CD4-positive, alpha-beta T cell treated with Interferon gamma for 1 hour (primary cell): ENCODE data around the gene PPP1R12C.
"Not testable (repeated sequence)": the region's sequence is repeated elsewhere in the genome, so short reads cannot be mapped to it uniquely, and the experiment has no call there.

Source experiments
- DNase-seq: peaks from one replicate; pipeline ENCODE4 v3.0.0-alpha.2; 2020

PPP1R12C gene

GRCh38 chr19:55109527-55110291 lies 7.7 kb downstream of the PPP1R12C start:
- no peak for DNase-seq

DNA sequence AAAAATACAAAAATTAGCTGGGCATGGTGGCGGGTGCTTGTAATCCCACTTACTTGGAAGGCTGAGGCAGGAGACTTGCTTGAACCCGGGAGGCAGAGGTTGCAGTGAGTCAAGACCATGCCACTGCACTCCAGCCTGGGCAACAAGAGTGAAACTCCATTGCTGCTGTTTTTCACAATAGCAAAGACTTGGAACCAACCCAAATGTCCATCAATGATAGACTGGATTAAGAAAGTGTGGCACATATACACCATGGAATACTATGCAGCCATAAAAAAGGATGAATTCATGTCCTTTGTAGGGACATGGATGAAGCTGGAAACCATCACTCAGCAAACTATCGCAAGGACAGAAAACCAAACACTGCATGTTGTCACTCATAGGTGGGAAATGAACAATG lies 10.2 kb downstream of the PPP1R12C start:
- not testable (repeated sequence) for DNase-seq

DNA sequence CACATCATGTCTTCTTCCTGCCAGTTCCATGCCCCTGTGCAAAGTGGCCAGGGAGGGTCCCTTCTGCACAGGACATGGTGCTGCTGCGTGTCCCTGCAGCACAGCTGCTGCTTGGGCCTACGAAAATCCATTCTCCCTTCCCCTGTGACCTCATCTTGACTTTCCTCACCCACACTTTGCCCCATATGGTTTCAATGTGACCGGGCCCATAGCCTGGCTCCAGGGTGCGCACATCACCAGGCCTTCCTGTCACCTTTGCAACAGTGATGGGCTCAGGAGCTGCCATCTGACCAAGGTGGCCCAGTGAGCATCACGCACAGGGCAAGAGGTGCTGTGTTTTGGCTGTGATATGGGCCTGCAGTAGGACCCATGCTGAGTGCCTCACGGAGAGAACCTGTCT lies 10.8 kb downstream of the PPP1R12C start:
- DNase-seq: no peak

DNA sequence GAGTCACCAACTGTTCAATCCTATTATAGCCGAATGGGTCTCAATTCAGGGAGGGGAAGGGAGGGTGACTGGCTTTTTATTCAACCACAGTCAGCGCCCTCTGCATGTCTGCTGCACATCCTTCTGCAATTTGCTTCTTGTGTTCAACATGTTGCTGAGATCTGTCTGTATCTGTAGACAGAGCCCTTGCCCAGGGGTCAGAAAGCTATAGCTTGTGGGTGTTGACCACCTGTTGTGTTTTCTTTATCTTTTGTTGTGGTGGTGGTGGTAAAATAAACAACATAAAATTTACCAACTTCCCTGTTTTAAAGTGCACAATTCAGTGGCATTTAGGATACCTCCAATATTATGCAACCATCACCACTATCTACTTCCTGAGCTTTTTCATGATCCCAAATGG lies 12.2 kb downstream of the PPP1R12C start:
- no peak for DNase-seq

DNA sequence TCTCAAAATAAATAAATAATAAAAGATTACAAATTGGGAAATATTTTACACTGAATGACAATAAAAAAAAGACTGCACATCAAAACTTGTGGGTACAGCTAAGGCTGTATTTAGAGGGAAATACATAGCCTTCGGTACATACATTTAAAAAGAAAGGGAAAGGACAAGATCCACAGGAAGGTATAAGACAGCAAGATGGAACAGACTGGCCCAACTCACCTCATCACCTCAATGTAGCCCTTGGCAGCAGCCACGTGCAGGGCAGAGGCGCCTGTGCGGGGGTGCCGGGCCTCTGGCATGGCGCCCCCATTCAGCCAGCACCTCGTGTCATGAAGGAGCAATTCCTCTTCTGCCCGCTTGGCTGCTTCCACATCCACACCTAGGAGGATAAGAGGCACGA lies 14.2 kb downstream of the PPP1R12C start:
- no peak for DNase-seq

DNA sequence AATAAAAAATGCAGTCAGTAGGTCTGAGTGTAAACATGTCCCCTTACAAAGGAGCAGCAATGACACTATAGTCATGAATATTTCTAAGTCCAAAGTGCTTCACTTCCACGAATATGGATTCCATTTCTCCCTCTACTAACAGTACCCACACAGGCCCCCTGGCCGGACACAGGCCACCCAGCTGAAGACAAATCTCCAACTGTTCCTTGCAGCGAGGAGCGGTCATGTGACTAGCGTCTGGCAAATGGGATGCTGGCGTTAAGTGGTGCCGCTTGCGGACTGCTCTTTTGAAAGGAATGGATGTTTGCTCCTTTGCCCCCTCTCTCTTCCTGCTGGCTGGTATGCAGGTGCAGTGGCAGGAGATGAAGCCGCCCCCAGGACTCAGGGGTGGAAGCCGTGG lies 16.2 kb downstream of the PPP1R12C start:
- DNase-seq: no peak

- no peak for DNase-seq
These were observed 17.6 kb downstream of the PPP1R12C start for GRCh38 chr19:55099557-55100506.

- no peak for DNase-seq
These were observed 18.5 kb downstream of the PPP1R12C start for GRCh38 chr19:55098716-55099556.

DNA sequence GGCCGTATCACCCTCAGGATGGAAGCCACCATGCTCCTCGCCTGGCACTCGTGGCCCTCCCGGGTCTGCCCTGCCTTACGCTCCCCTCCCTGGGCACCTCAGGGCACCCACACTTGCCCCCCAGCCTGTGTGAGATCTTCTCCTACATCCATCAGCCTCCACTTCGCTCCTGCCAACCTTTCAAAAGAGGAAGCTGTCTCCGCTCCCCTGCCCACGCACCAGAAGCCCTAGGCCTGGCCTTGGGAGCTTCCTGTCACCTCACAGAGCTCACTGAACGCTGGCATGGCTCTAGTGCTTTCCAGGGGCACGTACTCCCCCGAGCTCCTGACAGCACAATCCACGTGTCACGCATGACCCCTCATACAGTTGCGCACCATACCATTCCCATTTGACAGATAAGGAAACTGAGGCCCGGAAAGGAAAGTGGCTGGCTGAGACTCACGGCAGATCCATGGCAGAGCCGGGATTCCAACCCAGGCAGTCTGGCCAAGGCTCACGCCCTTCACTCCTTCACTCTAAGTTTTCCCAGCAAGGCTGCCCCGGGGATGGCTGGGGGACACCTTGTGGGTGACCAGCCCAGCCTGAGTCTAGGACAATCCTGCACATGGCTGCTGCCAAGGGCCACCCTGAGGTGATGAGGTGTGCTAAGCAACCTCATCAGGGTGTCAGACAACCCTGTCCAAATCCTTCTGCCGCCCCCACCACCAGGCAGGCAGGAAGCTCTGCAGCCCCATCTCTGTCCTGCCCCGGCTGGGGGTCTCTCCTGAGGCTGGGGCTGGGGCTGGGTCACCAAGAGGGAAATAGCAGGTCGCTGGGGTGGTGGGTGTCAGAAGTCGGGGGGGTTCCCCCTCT lies 19.3 kb downstream of the PPP1R12C start:
- DNase-seq: no peak

GRCh38 chr19:55096061-55096701 lies 21.3 kb downstream of the PPP1R12C start:
- no peak for DNase-seq

DNA sequence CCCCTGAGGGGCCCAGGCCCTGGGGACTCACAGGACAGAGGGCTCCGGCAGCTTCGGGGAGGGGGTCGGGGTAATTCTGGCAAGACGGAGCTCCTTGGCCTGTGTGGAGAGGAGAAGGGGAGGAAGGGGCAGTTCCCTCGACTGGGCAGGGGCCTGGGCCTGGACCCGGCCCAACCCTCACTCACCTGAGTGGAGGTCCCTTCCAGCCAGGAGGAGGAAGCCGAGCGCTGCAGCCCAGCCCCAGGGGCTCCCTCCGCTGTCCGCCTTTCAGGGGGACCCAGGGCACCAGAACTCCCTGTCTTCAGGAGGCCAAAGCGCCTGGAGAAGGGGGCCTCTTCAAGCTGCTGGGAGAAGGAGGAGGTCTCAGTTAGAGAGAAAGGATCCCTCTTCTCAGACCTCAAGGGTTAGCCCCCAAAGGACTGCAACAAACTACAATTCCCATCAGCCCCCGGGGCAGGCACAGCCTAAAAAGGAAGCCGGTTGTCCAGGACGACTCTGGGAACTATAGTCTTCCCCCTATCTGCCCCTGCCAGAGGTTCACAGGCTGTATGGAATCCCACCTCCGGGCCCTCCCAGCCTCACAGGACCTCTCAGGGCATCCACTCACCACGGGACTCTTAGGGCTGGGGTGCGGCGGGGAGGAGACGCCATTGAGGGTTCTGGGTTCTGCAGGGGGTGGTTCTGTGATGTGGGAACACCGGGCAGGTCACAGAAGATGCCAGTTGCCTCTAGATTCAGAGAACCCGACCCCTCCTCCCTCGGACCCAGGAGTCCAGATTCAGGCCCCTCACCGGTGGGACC lies 22.0 kb downstream of the PPP1R12C start:
- DNase-seq: no peak

DNA sequence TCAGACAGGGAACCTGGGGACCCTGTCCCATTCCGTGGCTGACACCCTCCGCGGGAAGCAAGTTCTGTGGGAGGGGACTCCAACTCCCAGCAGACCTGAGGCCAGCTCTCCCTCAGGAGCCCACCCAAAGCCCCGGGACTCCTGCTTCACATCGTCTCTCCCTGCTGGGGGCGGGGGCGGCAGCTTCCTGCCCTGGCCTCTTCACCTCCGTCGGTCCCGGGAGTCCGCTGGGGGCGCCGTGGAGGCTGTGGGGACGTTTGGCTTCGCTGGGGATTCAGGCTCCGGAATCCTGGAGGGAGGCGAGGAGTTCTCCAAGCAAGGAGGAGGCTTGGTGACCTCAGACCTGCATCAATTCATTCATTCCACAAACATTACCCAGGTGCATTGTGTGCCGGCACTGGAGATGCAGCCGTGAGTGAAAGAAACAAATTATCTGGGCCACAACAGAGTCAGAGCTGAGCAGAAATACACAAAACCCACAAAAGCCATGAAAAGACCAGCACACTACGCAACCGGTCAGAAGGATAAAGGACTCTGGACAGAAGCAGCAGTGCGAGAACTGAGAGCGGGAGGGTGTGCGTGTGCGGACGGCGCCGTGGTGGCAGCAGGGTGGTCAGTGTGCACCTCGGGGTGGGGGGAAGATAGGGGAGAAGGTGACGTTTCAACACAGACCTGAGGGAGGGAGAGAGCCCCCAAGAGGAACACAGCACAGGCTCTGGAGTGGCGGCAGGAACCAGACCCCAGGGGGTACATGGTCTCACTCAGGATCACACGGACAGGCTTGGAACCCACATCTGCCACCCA lies 22.8 kb downstream of the PPP1R12C start:
- no peak for DNase-seq

DNA sequence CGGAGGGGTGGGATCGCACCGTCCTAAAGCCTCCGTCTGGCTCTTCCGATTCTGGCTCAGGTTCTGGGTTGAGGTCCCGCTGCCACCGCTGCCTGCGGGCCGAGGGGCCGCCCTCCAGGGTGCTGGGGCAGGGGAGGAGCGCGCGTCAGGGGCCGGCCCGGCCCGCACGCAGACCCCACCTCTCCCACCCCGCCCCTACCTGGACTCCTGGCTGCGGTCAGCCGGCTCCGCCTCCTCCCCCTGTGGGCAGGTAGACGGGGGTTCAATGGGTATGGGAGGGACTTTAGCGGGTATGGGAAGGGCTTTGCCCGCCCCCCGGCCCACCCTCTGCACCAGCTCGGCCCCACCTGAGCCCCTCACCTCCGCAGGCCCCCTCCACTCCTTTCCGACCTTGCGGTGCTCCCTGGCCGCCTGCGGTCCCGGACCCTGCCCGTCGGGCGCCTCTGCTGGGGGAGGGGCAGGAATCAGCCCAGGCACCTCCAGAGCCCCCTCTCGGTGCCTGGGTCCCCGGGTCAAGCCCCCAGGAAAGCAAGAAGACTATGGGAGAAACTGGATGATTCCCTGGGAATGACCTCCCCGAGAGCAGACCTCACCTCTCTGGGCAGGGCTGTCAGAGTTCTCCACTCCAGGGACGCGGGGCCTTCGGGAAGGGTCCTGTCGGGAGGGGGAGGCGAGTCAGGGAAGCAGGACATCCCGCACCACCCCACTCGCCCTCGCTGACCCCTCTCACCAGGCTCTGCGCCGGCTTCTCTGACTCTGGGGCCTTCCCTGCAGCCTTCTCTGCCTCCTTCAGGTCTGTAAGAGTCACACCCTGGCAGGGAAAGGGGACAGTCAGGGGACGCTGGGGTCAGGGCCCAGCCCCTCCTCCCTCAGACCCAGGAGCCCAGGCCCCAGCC lies 24.8 kb downstream of the PPP1R12C start:
- DNase-seq: no peak

GRCh38 chr19:55091955-55092354 lies 25.5 kb downstream of the PPP1R12C start:
- DNase-seq: no peak

DNA sequence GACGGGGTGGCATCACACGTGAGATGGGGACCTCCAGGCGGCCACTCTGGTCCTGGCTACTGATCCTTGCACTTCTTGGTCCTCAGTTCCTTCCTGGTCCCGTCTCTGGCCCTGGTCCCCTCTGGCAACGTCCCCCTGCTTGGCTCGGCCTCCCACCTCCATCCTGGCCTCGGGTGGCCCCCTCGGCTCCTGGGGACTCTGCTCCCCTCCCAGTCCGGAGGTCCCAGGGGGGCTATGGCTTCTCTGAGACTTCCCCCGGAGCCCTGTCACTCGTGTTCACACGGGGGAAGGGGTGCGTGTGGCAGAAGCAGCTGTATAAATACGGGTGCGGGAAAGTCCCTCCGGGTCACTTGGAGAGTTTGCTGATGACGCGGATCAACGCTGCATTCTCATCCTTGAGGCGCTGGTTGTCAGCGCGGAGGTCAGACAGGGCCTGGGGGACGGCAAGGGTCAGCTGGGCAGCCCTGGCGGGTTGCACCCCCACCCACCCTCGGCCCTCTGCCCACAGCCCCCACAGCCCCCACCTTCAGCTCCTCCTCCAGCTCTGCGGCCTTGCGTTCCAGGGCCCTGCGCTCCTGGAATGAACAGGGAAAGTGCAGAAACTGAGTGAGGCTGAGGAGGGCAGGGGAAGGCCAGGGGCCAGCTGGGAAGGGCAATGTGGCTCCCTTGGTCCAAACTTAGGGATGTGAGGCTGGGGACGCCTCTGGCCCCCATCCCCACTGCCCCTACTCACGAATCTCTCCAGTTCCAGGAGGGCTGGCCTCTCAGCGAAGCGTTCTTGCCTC lies 26.1 kb downstream of the PPP1R12C start:
- no peak for DNase-seq

- DNase-seq: no peak
These were observed 26.9 kb downstream of the PPP1R12C start for GRCh38 chr19:55090564-55090963.

GRCh38 chr19:55089342-55089944 lies 28.0 kb downstream of the PPP1R12C start:
- no peak for DNase-seq
